ENCODE measurements around the gene BLOC1S6.

BLOC1S6 gene

DNA sequence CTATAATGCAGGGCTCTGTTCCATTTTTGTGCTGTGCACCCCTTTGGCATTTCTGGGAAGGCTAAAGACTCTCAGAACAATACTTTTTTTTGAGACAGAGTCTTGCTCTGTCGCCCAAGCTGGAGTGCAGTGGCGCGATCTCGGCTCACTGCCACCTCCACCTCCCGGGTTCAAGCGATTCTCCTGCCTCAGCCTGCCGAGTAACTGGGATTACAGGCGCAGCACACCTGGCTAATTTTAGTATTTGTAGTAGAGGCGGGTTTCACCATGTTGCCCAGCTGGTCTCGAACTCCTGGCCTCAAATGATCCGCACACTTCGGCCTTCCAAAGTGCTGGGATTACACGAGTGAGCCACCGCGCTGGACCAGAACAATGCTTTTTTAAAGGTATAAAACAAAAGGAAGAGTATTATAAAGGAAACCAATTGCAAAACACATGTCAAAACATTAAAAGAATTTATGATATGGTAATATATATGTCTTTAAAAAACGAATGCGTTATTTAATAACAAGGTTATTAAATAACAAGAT, 48.6 kb downstream of the BLOC1S6 start:
- peak overlapping the region; percentile 63 for H3K4me3 ChIP-seq (ENCODE audit: low read depth, low read length)
- in situ Hi-C loops (cut with HindIII; ENCODE audit: low sequenced_read_pairs), result no loop called here
- no peak for DNase-seq (ENCODE audit: low read depth, low spot score)
- TF ChIP-seq, protein P1, sequence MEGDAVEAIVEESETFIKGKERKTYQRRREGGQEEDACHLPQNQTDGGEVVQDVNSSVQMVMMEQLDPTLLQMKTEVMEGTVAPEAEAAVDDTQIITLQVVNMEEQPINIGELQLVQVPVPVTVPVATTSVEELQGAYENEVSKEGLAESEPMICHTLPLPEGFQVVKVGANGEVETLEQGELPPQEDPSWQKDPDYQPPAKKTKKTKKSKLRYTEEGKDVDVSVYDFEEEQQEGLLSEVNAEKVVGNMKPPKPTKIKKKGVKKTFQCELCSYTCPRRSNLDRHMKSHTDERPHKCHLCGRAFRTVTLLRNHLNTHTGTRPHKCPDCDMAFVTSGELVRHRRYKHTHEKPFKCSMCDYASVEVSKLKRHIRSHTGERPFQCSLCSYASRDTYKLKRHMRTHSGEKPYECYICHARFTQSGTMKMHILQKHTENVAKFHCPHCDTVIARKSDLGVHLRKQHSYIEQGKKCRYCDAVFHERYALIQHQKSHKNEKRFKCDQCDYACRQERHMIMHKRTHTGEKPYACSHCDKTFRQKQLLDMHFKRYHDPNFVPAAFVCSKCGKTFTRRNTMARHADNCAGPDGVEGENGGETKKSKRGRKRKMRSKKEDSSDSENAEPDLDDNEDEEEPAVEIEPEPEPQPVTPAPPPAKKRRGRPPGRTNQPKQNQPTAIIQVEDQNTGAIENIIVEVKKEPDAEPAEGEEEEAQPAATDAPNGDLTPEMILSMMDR (IDR thresholded peaks at IDR 0.05; ENCODE audit: low read depth, low read length), result no peak

DNA sequence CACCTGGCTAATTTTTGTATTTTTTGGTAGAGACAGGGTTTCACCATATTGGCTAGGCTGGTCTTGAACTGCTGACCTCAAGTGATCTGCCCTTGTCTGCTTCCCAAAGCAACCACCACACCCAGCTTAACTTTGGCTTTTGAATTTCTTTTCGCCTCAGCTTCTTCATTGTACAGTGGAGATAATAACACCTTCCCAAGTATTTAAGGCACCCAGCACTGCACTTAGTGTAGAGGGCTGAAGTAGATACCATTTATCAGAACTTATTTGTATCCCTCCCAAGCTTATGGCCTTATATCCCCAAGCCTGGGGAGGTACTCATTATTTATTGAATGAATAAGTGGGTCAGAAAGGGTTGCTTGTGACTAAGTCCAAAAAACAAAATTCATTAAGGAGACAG, 50.0 kb downstream of the BLOC1S6 start:
- no peak overlapping the region for H3K4me3 ChIP-seq (ENCODE audit: low read depth, low read length)
- no peak for DNase-seq (ENCODE audit: low read depth, low spot score)
- in situ Hi-C loops (cut with HindIII; ENCODE audit: low sequenced_read_pairs), result no loop called here
- TF ChIP-seq, protein P1 (IDR thresholded peaks at IDR 0.05; ENCODE audit: low read depth, low read length), result no peak

DNA sequence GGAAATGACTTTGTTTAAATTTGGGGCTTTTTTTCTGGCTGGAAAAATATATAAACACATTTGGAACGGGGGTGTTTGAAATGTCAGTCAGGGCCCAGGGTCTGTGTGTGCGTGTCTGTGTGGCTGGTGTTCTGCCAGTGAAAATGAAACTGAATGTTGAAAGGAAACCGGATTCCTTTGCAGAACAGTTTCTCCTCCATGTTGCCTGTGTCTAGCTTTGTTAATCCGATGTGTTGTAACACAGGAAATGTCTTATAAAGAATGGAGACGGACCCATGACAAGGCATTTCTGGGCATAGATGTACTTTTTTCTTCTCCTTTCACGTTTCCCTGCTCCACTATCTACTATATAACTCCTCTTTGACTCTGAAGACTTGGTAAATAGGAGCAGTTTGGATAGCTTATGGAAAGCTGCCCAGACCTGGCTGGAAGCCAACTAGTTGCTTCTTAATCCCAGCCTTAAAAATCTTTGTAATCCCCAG, 50.4 kb downstream of the BLOC1S6 start:
- peak; percentile 86 for DNase-seq (ENCODE audit: low read depth, low spot score)
- in situ Hi-C loops (cut with HindIII; ENCODE audit: low sequenced_read_pairs), result no loop called here
- TF ChIP-seq, protein P1 (IDR thresholded peaks at IDR 0.05; ENCODE audit: low read depth, low read length), result no peak
- no peak overlapping the region for H3K4me3 ChIP-seq (ENCODE audit: low read depth, low read length)

DNA sequence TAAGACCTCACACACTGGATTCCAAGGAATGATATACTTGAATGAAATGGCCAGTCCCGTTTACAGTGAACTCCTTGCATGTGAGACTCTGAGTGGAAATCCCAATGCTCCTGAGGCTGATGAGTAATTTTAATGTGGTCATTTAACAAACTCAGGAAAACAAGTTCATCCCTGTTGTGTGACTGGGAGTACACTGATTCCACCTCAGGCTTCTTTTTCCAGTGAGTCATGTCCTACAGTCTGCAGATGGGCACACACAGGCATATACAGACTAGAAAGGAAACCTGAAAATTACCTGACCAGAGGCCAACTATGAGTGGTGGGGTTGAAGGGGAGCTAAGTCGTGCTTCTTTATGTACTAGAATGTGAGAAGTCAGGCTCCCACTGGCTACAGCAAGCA, 53.4 kb downstream of the BLOC1S6 start:
- H3K4me3 ChIP-seq (ENCODE audit: low read depth, low read length), result no peak overlapping the region
- TF ChIP-seq, protein P1 (IDR thresholded peaks at IDR 0.05; ENCODE audit: low read depth, low read length), result no peak
- in situ Hi-C loops (cut with HindIII; ENCODE audit: low sequenced_read_pairs), result no loop called here
- DNase-seq (ENCODE audit: low read depth, low spot score), result peak; percentile 86

DNA sequence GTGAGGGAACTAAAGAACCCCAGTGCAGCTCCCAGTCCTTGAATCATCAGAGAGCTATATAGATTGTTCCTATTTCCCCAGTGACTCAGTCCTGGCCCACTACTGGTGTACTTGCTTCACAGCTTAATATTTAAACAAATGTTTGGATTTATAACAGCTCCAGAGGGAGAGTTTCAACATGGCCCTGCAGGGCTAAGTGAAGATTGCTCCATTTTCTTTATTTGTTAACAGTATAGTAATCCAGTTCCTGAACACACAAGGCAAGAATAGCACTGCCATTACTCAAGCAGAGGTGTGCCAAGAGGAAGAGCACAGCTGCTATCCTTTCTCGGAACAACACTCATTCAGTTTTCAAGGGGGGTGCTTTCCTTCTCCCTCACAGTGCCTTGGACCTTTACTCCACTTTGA, 54.2 kb downstream of the BLOC1S6 start:
- TF ChIP-seq, protein P1 (IDR thresholded peaks at IDR 0.05; ENCODE audit: low read depth, low read length), result no peak
- no peak overlapping the region for H3K4me3 ChIP-seq (ENCODE audit: low read depth, low read length)
- peak; percentile 77 for DNase-seq (ENCODE audit: low read depth, low spot score)
- in situ Hi-C loops (cut with HindIII; ENCODE audit: low sequenced_read_pairs), result no loop called here

DNA sequence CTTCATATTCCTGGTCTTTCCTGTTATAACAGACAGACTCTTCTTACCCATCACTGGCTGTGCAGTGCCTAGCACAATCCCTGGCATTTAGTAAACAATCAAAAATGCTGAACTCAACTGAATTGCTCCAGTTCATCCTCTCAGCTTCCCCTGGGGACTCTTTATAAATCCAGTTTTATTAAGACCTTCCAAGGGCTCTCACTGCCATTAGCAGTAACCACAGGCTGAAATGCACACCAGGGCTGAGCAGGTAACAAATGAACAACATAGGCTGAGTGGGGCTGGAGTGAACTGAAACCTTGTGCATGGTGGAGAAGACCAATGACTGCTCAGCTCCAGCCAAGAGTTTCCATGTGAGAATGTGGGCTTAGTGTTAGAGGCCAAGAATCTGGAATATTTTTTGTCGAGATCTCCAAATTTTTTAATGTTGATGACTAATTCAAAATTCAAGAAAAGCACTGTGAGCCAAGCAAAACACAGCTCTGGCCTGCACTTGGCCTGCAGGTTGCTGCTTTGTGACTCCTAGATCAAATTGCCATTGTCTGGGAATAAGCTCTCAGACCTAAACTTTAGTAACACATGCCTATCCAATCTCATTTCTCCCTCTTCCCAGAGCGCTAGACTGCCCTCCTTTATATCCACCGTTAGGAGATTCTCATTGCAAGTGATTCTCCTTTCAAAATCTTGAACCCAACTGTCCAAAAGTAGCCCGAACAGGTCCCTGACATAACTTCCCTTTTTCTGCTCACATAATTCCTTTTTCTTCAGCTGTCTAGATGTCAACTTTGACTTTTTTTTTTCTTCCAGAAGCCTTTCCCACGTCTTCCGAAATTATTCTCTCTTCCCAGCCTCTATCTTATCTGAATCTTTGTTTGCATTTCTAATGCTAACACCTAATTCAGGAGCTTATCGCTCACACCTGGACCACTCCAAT, 55.1 kb downstream of the BLOC1S6 start:
- in situ Hi-C loops (cut with HindIII; ENCODE audit: low sequenced_read_pairs), result no loop called here
- TF ChIP-seq, protein P1 (IDR thresholded peaks at IDR 0.05; ENCODE audit: low read depth, low read length), result no peak
- no peak overlapping the region for H3K4me3 ChIP-seq (ENCODE audit: low read depth, low read length)
- peak; percentile 85 for DNase-seq (ENCODE audit: low read depth, low spot score)
